Duodenal mucosa (tissue), 2 donors: ENCODE data around the gene SIPA1L3.

Experiments
- H3K27ac ChIP-seq: one replicate; pipeline ENCODE4 v1.7.0; 2013; ENCODE audit warnings: low read depth, low read length
- H3K27me3 ChIP-seq, 2 donors: one replicate each; pipeline ENCODE4 v1.7.0; 2013; ENCODE audit warnings: low read length in 2 of 2, control low read depth in 1 of 2; ENCODE audit not compliant: insufficient read depth in 2 of 2, control insufficient read depth in 1 of 2
- H3K36me3 ChIP-seq, 2 donors: one replicate each; pipeline ENCODE4 v1.7.0; 2013; ENCODE audit warnings: low read length in 2 of 2, control low read depth in 1 of 2; ENCODE audit not compliant: insufficient read depth in 2 of 2, control insufficient read depth in 1 of 2
- H3K4me1 ChIP-seq, 2 donors: one replicate each; pipeline ENCODE4 v1.7.0; 2013; ENCODE audit warnings: low read length in 2 of 2, control low read depth in 1 of 2; ENCODE audit not compliant: insufficient read depth in 2 of 2, control insufficient read depth in 1 of 2
- H3K4me3 ChIP-seq, 2 donors: one replicate each; pipeline ENCODE4 v1.7.0; 2013; ENCODE audit warnings: low read length in 2 of 2, low read depth in 1 of 2
- H3K9ac ChIP-seq, 2 donors: one replicate each; pipeline ENCODE4 v1.7.0; 2013; ENCODE audit warnings: low read length in 2 of 2, low read depth in 1 of 2
- H3K9me3 ChIP-seq, 2 donors: one replicate each; pipeline ENCODE4 v1.7.0; 2013; ENCODE audit warnings: low read length in 2 of 2, control low read depth in 1 of 2; ENCODE audit not compliant: control insufficient read depth in 1 of 2

The SIPA1L3 gene

GRCh38 chr19:37885392-37885791, 21.6 kb upstream of the SIPA1L3 start:
- Histone ChIP-seq H3K9ac (no peak overlapping the region), H3K4me3 (no peak overlapping the region), H3K27ac (no peak overlapping the region), H3K27me3 (peaks cover 3 to 6% of the 10 kb centered on the region in 2 donors), H3K36me3 (no peaks in the 10 kb centered on the region), H3K4me1 (no peaks in the 10 kb centered on the region), H3K9me3 (no peaks in the 10 kb centered on the region)

GRCh38 chr19:37886571-37886970, 20.4 kb upstream of the SIPA1L3 start:
- Histone ChIP-seq H3K9me3 (no peaks in the 10 kb centered on the region), H3K27me3 (peaks cover 3 to 6% of the 10 kb centered on the region in 2 donors), H3K4me1 (no peaks in the 10 kb centered on the region), H3K4me3 (no peak overlapping the region), H3K36me3 (no peaks in the 10 kb centered on the region), H3K27ac (no peak overlapping the region), H3K9ac (no peak overlapping the region)

- H3K9me3 ChIP-seq, result no peaks in the 10 kb centered on the region
- no peaks in the 10 kb centered on the region for H3K27me3 ChIP-seq
- no peak overlapping the region for H3K9ac ChIP-seq
- peaks cover 4 to 9% of the 10 kb centered on the region in 2 donors for H3K4me1 ChIP-seq
- no peak overlapping the region for H3K27ac ChIP-seq
- H3K4me3 ChIP-seq, result no peak overlapping the region
- H3K36me3 ChIP-seq, result no peaks in the 10 kb centered on the region
Measured at GRCh38 chr19:37893845-37894575, 13.0 kb upstream of the SIPA1L3 start.

GRCh38 chr19:37896180-37896579, 10.8 kb upstream of the SIPA1L3 start:
- Histone ChIP-seq H3K36me3 (no peaks in the 10 kb centered on the region), H3K27ac (no peak overlapping the region), H3K4me3 (no peak overlapping the region), H3K9me3 (no peaks in the 10 kb centered on the region), H3K4me1 (peaks cover 4 to 9% of the 10 kb centered on the region in 2 donors), H3K27me3 (no peaks in the 10 kb centered on the region), H3K9ac (no peak overlapping the region)

GRCh38 chr19:37899453-37899852, 7.6 kb upstream of the SIPA1L3 start:
- no peak overlapping the region for H3K4me3 ChIP-seq
- H3K36me3 ChIP-seq, result no peaks in the 10 kb centered on the region
- no peaks in the 10 kb centered on the region for H3K27me3 ChIP-seq
- H3K4me1 ChIP-seq, result no peaks in the 10 kb centered on the region
- no peaks in the 10 kb centered on the region for H3K9me3 ChIP-seq
- no peak overlapping the region for H3K27ac ChIP-seq
- no peak overlapping the region for H3K9ac ChIP-seq

DNA sequence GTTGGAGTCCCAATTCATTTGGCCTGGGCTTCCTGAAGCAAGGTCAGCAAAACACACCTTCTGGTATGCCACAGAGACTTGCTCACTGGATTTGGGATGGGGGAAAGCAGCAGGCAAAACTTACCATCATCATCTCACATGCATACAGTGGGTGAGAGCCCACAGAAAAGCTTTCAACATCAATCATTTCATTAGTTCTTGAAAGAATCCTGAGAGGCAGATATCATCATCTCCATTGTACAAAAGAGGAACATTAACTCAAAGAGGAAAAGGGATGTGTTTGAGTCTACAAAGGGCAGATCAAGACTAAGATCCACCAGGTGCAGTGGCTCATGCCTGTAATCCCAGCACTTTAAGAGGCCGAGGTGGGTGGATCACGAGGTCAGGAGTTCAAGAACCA, 7.0 kb upstream of the SIPA1L3 start:
- H3K27ac ChIP-seq, result no peak overlapping the region
- no peaks in the 10 kb centered on the region for H3K27me3 ChIP-seq
- no peak overlapping the region for H3K9ac ChIP-seq
- no peaks in the 10 kb centered on the region for H3K4me1 ChIP-seq
- H3K36me3 ChIP-seq, result no peaks in the 10 kb centered on the region
- no peak overlapping the region for H3K4me3 ChIP-seq
- H3K9me3 ChIP-seq, result no peaks in the 10 kb centered on the region

- H3K9me3 ChIP-seq, result no peaks in the 10 kb centered on the region
- no peaks in the 10 kb centered on the region for H3K27me3 ChIP-seq
- no peak overlapping the region for H3K4me3 ChIP-seq
- H3K9ac ChIP-seq, result no peak overlapping the region
- H3K36me3 ChIP-seq, result no peaks in the 10 kb centered on the region
- peaks cover 1 to 10% of the 10 kb centered on the region in 2 donors for H3K4me1 ChIP-seq
- H3K27ac ChIP-seq, result no peak overlapping the region
Measured at GRCh38 chr19:37902668-37903067, 4.3 kb upstream of the SIPA1L3 start.

GRCh38 chr19:37903096-37903495, 3.9 kb upstream of the SIPA1L3 start:
- Histone ChIP-seq H3K9ac (no peak overlapping the region), H3K27me3 (no peaks in the 10 kb centered on the region), H3K36me3 (no peaks in the 10 kb centered on the region), H3K27ac (no peak overlapping the region), H3K4me1 (peaks cover 5 to 14% of the 10 kb centered on the region in 2 donors), H3K4me3 (no peak overlapping the region), H3K9me3 (no peaks in the 10 kb centered on the region)

GRCh38 chr19:37905946-37906868, 801 bp upstream of the SIPA1L3 start, which contains the start of gene WDR87:
TSS of gene WDR87 (minus strand) at chr19:37906594. CDS start at chr19:37898239, 8,355 bp downstream.
- Histone ChIP-seq H3K4me3 (peak within 1 kb of the TSS; percentile 83 to 97), H3K9me3 (no peaks in the 10 kb centered on the region), H3K4me1 (peaks cover 13 to 15% of the 10 kb centered on the region in 2 donors), H3K36me3 (no peaks in the 10 kb centered on the region), H3K27me3 (no peaks in the 10 kb centered on the region), H3K27ac (no peak within 1 kb of the TSS), H3K9ac (peak within 1 kb of the TSS; percentile 75 to 79)
